Right lung (tissue), 5 donors: Measurements from ENCODE around the gene EIF2D. TPM values are rescaled to one million over a fixed set of nuclear protein-coding genes. Genes with fewer than 3 reads are reported as not detected.
"Not testable (repeated sequence)": the region's sequence is repeated elsewhere in the genome, so short reads cannot be mapped to it uniquely, and the experiment has no call there.

Source experiments
- DNase-seq, 2 donors: peaks; one replicate each; pipeline ENCODE4 v3.0.0-alpha.2; 2013
- polyA plus RNA-seq, 5 donors: library from polyadenylated mRNA; unstranded; fragments of 120-200 nt; gene quantifications; one replicate each; pipeline versions ENCODE4 v1.2.1 to v1.2.3, GENCODE V29; 2013; ENCODE audit warnings: inconsistent platforms in 1 of 5, low replicate concordance in 1 of 5; ENCODE audit not compliant: insufficient read length in 5 of 5, insufficient read depth in 1 of 5

The EIF2D gene
- polyA plus RNA-seq, 5 donors = 80.2 to 105 (median 97.7) TPM

DNA sequence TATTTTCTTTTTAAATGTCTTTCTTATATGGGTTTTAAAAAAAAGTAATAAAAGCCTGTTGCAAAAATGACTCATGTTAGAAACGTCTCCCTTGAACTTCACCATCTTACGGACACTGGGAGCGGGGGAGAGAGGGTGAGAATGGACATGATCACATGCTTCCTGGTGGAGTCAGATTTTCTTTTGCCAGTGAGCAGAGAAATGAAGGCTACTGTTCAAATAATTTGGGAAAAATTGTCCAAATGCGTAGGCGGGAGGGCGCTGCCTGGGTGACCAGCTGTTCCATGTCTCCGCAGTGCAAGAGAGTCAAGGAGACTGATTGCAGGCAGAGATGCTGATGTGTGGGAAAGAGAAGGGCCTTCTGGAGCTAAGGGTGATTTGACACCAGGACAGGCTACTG, 23.1 kb downstream of the EIF2D start:
- DNase-seq = peak; percentile 52 to 53

DNA sequence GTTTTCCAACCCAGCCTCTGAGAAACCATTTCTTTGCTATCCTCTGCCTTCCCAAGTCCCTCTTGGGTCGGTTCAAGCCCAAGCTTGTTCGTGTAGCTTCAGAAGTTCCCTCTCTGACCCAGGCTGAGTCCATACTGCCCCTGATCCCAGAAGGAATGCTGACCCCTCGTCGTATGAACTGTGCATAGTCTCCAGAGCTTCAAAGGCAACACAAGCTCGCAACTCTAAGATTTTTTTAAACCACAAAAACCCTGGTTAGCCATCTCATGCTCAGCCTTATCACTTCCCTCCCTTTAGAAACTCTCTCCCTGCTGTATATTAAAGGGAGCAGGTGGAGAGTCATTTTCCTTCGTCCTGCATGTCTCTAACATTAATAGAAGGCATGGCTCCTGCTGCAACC, 23.8 kb downstream of the EIF2D start:
- DNase-seq = no peak

GRCh38 chr1:206587904-206588303, 24.4 kb downstream of the EIF2D start:
- no peak for DNase-seq

- no peak for DNase-seq
Observed at GRCh38 chr1:206586501-206587445, 25.5 kb downstream of the EIF2D start.

GRCh38 chr1:206584683-206585082, 27.6 kb downstream of the EIF2D start:
- DNase-seq = no peak

GRCh38 chr1:206583707-206584648, 28.3 kb downstream of the EIF2D start:
- DNase-seq = peak; percentile 33 to 55

DNA sequence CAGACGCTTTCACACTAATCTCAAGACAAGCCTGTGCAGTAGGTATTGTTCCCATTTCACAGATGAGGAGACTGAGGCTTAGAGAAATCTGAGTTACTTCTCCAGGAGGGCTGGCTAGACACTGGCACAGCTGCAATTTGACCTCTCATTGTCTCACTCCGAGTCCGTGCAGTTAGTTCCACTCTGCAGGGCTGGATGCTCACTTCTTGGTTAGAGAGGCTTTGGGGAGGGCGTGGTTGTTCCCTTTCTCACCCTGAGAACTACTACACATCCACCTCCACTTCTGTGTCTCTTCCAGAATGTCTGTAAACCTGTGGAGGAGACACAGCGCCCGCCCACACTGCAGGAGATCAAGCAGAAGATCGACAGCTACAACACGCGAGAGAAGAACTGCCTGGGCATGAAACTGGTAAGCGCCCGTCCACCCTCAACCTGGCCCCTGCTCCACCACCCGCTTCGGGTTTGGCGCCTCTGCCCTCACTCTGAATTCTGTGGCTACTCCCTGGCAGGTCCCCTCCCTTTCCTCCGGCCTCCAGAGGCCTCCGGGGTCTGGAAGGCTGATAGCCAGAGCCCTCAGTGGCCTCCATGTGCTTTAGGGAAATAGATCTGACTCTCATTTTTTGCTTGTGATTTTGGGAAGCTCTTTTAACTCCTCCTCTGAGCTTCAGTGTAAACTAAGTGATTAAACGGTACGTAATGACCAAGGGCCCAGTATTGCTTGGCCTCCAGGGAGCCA, 29.1 kb downstream of the EIF2D start:
- DNase-seq = no peak

GRCh38 chr1:206582537-206582936, 29.7 kb downstream of the EIF2D start:
- DNase-seq = no peak

DNA sequence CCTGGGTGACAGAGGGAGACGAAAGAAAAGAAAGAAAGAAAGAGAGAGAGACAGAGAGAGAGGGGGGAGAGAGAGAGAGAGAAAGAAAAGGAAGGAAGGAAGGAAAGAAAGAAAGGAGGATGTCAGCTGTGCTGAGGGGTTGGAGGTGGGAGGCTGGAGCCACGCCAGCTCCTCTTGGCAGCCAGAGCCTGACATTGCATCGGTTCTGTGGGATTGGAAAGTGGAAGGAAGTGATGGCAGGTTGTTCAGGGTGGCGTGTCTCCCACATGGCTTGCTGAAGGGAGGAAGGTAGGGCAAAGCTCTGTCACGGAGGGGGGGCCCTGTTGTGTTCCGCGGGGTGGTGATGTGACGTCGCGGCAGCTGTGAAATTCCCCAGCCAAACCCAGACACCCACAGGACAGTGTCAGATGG, 30.7 kb downstream of the EIF2D start:
- DNase-seq = no peak

DNA sequence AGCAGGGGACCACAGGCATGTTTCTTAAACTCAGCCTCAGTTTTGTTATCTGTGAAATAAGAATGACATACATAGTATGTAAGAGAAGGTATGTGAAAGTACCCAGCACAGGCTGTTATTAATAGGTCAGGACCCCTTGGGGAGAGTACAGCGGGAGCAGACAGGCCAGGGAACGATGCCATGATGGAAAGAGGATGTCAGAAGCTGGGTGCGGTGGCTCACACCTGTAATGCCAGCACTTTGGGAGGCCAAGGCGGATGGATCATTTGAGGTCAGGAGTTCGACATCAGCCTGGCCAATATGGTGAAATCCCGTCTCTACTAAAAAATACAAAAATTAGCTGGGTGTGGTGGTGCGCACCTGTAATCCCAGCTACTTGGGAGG, 31.2 kb downstream of the EIF2D start:
- DNase-seq = not testable (repeated sequence)

DNA sequence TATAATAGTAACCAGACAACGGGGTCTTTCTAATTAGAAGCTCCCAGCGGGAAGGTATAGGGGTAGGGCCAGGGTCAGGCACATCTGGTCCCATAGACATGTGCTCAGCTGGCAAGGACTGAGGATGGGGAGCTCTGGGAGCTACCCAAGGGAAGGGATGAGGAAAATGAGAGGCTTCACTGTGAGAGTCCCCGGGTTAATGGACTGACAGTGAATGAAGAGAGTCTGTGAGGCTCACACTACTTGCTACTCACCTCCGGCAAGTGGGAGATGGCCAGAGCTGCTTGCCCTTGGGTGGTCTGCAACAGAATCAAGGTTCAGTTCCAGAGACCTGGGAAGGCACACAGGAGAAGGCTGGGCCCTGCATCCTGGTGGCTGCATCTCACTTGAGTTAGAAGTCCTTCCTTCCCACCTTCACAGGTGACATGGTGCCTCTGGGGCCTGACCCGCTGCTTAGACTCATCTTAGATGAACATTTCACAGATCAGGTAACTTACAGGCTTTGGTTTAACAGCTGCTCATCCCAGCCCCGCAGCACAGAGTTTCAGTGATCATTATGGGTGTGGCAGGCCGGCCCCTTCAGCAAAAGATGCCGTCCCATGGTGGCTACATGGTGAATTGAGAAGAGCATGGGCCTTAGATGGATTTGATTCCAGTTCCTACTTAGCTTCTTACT, 31.7 kb downstream of the EIF2D start:
- DNase-seq = no peak

- DNase-seq = no peak
Observed at GRCh38 chr1:206579747-206580437, 32.4 kb downstream of the EIF2D start.

GRCh38 chr1:206578978-206579374, 33.3 kb downstream of the EIF2D start:
- no peak for DNase-seq

GRCh38 chr1:206578068-206578977, 33.9 kb downstream of the EIF2D start:
- no peak for DNase-seq

DNA sequence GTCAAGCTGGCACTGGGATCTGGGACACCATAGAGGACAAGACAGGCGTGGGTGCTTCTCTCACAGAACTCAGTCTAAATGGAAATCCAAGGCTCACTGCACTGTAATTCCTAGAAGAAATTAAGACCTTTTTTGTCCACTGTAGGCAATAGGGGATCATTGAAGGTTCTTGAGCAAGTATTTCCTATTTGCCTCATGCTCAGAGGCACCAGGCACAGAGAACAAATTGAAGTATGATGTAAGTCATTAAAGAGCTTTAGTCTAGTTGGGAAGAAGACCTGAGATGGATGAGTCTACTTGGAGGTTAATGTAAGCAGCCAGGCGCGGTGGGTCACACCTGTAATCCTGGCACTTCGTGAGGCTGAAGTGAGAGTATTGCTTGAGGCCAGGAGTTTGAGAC, 34.6 kb downstream of the EIF2D start:
- no peak for DNase-seq

GRCh38 chr1:206575894-206576737, 36.1 kb downstream of the EIF2D start:
- DNase-seq = no peak

- peak; percentile 77 to 82 for DNase-seq
Observed at GRCh38 chr1:206575165-206575893, 36.9 kb downstream of the EIF2D start.

DNA sequence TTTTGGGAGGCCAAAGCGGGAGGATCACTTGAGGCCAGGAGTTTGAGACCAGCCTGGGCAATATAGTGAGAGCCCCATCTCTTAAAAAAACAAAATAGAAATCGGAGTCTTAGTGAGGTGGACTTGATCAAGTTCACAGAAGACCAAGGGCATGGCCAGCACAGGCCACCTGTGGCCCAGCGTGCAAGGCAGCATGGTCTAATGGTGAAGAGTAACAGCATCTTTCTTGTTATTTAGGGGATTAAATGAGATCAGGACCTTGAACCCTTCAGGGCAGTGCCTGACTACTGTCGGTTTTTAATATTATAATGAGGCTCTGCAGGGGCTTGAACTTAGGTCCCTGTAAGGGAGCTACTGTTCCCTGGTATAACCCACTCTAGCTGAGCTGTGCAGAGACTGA, 38.5 kb downstream of the EIF2D start:
- no peak for DNase-seq
